Activated T-helper 1 cell treated with Interleukin-2 at 50 U/mL for 16 hours (primary cell): ENCODE results near the gene OIT3.
"Not testable (repeated sequence)": the region's sequence is repeated elsewhere in the genome, so short reads cannot be mapped to it uniquely, and the experiment has no call there.

Source experiments
- DNase-seq: peaks from one replicate; pipeline ENCODE4 v3.0.0-alpha.2; 2020; ENCODE audit warnings: low read depth

Gene OIT3

GRCh38 chr10:72903941-72904446, 10.5 kb downstream of the OIT3 start:
- DNase-seq: not testable (repeated sequence)

- DNase-seq: no peak
Observed at GRCh38 chr10:72904806-72905205, 11.3 kb downstream of the OIT3 start.

- DNase-seq: no peak
Observed at GRCh38 chr10:72906446-72906845, 12.9 kb downstream of the OIT3 start.

GRCh38 chr10:72910705-72911104, 17.2 kb downstream of the OIT3 start:
- no peak for DNase-seq

- DNase-seq: no peak
Observed at GRCh38 chr10:72911758-72912157, 18.2 kb downstream of the OIT3 start.

GRCh38 chr10:72912736-72913135, 19.2 kb downstream of the OIT3 start:
- DNase-seq: no peak

- DNase-seq: no peak
Observed at GRCh38 chr10:72913287-72913686, 19.7 kb downstream of the OIT3 start.

- DNase-seq: not testable (repeated sequence)
Observed at GRCh38 chr10:72917201-72917600, 23.7 kb downstream of the OIT3 start.

- DNase-seq: not testable (repeated sequence)
Observed at GRCh38 chr10:72917803-72918332, 24.3 kb downstream of the OIT3 start.

GRCh38 chr10:72918352-72918751, 24.8 kb downstream of the OIT3 start:
- no peak for DNase-seq

GRCh38 chr10:72921147-72921683, 27.7 kb downstream of the OIT3 start:
- not testable (repeated sequence) for DNase-seq

- DNase-seq: no peak
Observed at GRCh38 chr10:72924351-72924750, 30.8 kb downstream of the OIT3 start.

GRCh38 chr10:72925951-72926465, 32.5 kb downstream of the OIT3 start:
- DNase-seq: no peak

GRCh38 chr10:72927485-72927884, 33.9 kb downstream of the OIT3 start:
- no peak for DNase-seq

- no peak for DNase-seq
Observed at GRCh38 chr10:72928798-72929197, 35.3 kb downstream of the OIT3 start.

GRCh38 chr10:72930276-72930675, 36.7 kb downstream of the OIT3 start:
- no peak for DNase-seq

GRCh38 chr10:72932259-72933015, 38.9 kb downstream of the OIT3 start:
- no peak for DNase-seq

- no peak for DNase-seq
Observed at GRCh38 chr10:72935361-72935760, 41.8 kb downstream of the OIT3 start.

GRCh38 chr10:72943498-72944234, 50.1 kb downstream of the OIT3 start:
- DNase-seq: no peak

- no peak for DNase-seq
Observed at GRCh38 chr10:72946963-72947362, 53.4 kb downstream of the OIT3 start.

GRCh38 chr10:72948762-72949161, 55.2 kb downstream of the OIT3 start:
- no peak for DNase-seq

GRCh38 chr10:72951760-72952159, 58.2 kb downstream of the OIT3 start:
- DNase-seq: no peak

GRCh38 chr10:72952189-72952588, 58.6 kb downstream of the OIT3 start:
- DNase-seq: no peak
